Measurements from ENCODE around the gene CCDC68.

DNA sequence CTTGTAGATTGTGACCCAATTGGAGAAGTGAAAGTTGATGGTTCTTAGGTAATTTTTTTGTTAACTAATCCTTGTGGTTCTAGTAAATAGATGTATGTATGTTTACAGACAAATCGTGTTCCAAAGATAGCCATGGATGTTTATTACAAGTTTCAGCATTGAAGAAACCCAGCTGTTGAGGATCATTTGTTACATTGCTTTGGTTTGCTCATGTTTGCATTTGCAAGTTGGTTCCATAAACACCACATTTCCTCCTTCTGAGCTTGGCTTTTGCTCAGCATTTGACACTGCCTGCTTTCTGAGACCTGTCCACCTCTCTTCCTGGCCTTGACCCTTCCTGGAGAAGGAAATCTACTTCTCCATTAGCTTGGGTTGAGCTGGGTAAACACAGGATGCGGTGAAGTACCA is 1.8 kb upstream of the CCDC68 start:
- TF ChIP-seq, protein P1, sequence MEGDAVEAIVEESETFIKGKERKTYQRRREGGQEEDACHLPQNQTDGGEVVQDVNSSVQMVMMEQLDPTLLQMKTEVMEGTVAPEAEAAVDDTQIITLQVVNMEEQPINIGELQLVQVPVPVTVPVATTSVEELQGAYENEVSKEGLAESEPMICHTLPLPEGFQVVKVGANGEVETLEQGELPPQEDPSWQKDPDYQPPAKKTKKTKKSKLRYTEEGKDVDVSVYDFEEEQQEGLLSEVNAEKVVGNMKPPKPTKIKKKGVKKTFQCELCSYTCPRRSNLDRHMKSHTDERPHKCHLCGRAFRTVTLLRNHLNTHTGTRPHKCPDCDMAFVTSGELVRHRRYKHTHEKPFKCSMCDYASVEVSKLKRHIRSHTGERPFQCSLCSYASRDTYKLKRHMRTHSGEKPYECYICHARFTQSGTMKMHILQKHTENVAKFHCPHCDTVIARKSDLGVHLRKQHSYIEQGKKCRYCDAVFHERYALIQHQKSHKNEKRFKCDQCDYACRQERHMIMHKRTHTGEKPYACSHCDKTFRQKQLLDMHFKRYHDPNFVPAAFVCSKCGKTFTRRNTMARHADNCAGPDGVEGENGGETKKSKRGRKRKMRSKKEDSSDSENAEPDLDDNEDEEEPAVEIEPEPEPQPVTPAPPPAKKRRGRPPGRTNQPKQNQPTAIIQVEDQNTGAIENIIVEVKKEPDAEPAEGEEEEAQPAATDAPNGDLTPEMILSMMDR (IDR thresholded peaks at IDR 0.05), result no peak
- TF ChIP-seq POLR2A (IDR thresholded peaks at IDR 0.05), result no peak
- TF ChIP-seq POLR2AphosphoS5 (IDR thresholded peaks at IDR 0.05), result no peak
